ENCODE data around the gene VWF.

GRCh38 chr12:6067152-6067916 is 57.1 kb downstream of the VWF start:
- no peak for TF ChIP-seq YY1 (IDR thresholded peaks at IDR 0.05; ENCODE audit: insufficient read depth, insufficient read length)
- TF ChIP-seq ZNF274 (IDR thresholded peaks at IDR 0.05; ENCODE audit: low read depth, low read length): no peak
